Left ventricle myocardium inferior (tissue), 1 donor: ENCODE results near the gene IFITM10. TPM values are rescaled to one million over a fixed set of nuclear protein-coding genes. Genes with fewer than 3 reads are reported as not detected.
A peak's percentile ranks its signal among the peaks of the same experiment; 100 is the strongest.

ENCODE experiments used
- DNase-seq: peaks from one replicate; pipeline ENCODE4 v3.0.0-alpha.2; 2020
- H3K27ac ChIP-seq: fragments of 200-600 bp; replicated peaks from 2 replicates; pipeline ENCODE4 v1.8.0; 2021
- H3K27me3 ChIP-seq: fragments of 200-600 bp; 2 replicates; pipeline ENCODE4 v1.8.0; 2021; ENCODE audit warnings: low read depth
- H3K36me3 ChIP-seq: fragments of 200-600 bp; 2 replicates; pipeline ENCODE4 v1.8.0; 2021
- H3K4me1 ChIP-seq: fragments of 200-600 bp; 2 replicates; pipeline ENCODE4 v1.8.0; 2021
- H3K4me3 ChIP-seq: fragments of 200-600 bp; 2 replicates; pipeline ENCODE4 v1.8.0; 2021; ENCODE audit warnings: mild to moderate bottlenecking, moderate library complexity
- H3K9me3 ChIP-seq: fragments of 200-600 bp; replicated peaks from 2 replicates; pipeline ENCODE4 v1.8.0; 2021
- intact Hi-C: fragments of 100-400 bp; cut with micrococcal nuclease; formaldehyde crosslinking; loops from one replicate; pipeline ENCODE4 v1.11.0; 2022
- total RNA-seq: library from RNA; stranded (reverse); fragmentation: NEBNext Ultra II Directional; extraction: Animal tissue kit (Norgen Biotek cat#: 25700); gene quantifications from one replicate; pipeline ENCODE4 v1.2.1, GENCODE V29; 2021
- TF ChIP-seq, protein P1 (sequence below): fragments of 200-600 bp; IDR thresholded peaks from 2 replicates; pipeline ENCODE4 v1.8.0; 2021; ENCODE audit warnings: antibody characterized with exemption, mild to moderate bottlenecking, borderline replicate concordance
- donor health status: DM: no; HTN: yes; CAD: no; lungs with severe emphysema.

Gene IFITM10
- total RNA-seq, 1 donor from 2014 or later = 0.58 TPM

- intact Hi-C loops = no loop called here
- Histone ChIP-seq H3K36me3 (no peaks in the 10 kb centered on the region), H3K9me3 (no peaks in the 10 kb centered on the region), H3K27me3 (peaks cover 80% of the 10 kb centered on the region), H3K4me3 (no peak overlapping the region), H3K27ac (no peak overlapping the region), H3K4me1 (no peaks in the 10 kb centered on the region)
- DNase-seq = no peak
- TF ChIP-seq, protein P1, sequence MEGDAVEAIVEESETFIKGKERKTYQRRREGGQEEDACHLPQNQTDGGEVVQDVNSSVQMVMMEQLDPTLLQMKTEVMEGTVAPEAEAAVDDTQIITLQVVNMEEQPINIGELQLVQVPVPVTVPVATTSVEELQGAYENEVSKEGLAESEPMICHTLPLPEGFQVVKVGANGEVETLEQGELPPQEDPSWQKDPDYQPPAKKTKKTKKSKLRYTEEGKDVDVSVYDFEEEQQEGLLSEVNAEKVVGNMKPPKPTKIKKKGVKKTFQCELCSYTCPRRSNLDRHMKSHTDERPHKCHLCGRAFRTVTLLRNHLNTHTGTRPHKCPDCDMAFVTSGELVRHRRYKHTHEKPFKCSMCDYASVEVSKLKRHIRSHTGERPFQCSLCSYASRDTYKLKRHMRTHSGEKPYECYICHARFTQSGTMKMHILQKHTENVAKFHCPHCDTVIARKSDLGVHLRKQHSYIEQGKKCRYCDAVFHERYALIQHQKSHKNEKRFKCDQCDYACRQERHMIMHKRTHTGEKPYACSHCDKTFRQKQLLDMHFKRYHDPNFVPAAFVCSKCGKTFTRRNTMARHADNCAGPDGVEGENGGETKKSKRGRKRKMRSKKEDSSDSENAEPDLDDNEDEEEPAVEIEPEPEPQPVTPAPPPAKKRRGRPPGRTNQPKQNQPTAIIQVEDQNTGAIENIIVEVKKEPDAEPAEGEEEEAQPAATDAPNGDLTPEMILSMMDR = no peak
These were observed 22.1 kb downstream of the IFITM10 start for GRCh38 chr11:1728301-1728700.

DNA sequence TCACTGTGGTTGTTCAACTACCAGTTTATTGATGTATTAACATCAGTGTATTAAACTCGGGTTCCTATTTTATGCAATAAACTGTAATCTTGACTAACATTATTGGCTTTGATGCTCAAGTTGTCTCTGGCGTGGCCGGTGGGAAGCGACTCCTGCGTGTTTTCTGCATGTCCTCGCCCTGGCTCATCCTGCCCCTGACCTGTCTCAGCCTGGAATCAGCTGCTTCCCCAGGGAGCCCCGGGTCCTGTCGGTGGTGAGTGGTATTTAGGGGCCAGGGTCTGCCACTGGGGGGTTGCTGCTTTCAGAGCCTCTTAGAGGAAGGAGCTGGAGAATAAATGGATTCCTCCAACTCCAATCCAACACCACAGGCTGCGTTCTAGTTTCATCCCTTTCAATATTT is 22.5 kb downstream of the IFITM10 start:
- intact Hi-C loops = no loop called here
- Histone ChIP-seq H3K27ac (no peak overlapping the region), H3K9me3 (no peaks in the 10 kb centered on the region), H3K4me1 (no peaks in the 10 kb centered on the region), H3K27me3 (peaks cover 79% of the 10 kb centered on the region), H3K36me3 (no peaks in the 10 kb centered on the region), H3K4me3 (no peak overlapping the region)
- TF ChIP-seq, protein P1 = no peak
- no peak for DNase-seq

DNA sequence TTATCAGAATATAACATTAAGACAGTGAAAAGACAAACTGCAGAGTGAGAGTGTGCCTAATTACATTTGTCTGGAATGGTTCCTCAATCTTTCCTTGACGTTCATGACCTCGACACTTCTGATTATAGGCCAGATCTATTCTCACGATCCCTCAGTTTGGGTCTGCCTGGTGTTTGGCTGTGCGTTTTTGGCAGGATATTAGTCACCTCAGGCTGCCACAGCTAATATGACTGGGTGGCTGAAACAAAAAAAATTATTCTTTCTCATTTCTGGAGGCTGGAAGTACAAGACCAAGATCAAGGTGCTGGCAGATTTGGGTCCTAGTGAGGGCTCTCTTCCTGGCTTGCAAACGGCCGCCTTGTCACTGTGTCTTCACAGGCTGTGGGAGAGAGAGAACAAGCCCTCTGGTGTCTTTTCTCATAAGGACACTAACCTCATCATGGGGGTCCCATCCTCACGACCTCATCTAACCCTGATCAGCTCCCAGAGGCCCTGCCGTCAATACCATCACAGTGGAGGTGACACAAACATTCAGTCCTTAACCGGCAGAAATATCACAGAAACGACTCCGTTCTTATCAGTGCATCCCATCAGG is 23.2 kb downstream of the IFITM10 start:
- Histone ChIP-seq H3K36me3 (no peaks in the 10 kb centered on the region), H3K27me3 (peaks cover 74% of the 10 kb centered on the region), H3K4me3 (no peak overlapping the region), H3K9me3 (no peaks in the 10 kb centered on the region), H3K4me1 (no peaks in the 10 kb centered on the region), H3K27ac (no peak overlapping the region)
- DNase-seq = no peak
- TF ChIP-seq, protein P1 = no peak
- intact Hi-C loops = no loop called here

- Histone ChIP-seq H3K27me3 (peaks cover 28% of the 10 kb centered on the region), H3K36me3 (no peaks in the 10 kb centered on the region), H3K27ac (no peak overlapping the region), H3K4me1 (peaks cover 7% of the 10 kb centered on the region), H3K9me3 (no peaks in the 10 kb centered on the region), H3K4me3 (no peak overlapping the region)
- TF ChIP-seq, protein P1 = no peak
- no peak for DNase-seq
- intact Hi-C loops = no loop called here
These were observed 30.6 kb downstream of the IFITM10 start for GRCh38 chr11:1719781-1720180.

GRCh38 chr11:1718326-1718725 is 32.1 kb downstream of the IFITM10 start:
- Histone ChIP-seq H3K36me3 (no peaks in the 10 kb centered on the region), H3K4me1 (peaks cover 7% of the 10 kb centered on the region), H3K27me3 (peaks cover 23% of the 10 kb centered on the region), H3K9me3 (no peaks in the 10 kb centered on the region), H3K27ac (peak overlapping the region; percentile 74), H3K4me3 (no peak overlapping the region)
- intact Hi-C loops = no loop called here
- DNase-seq = no peak
- TF ChIP-seq, protein P1 = no peak

GRCh38 chr11:1717745-1718144 is 32.6 kb downstream of the IFITM10 start:
- Histone ChIP-seq H3K27me3 (peaks cover 23% of the 10 kb centered on the region), H3K27ac (peak overlapping the region; percentile 74), H3K36me3 (no peaks in the 10 kb centered on the region), H3K4me1 (peaks cover 7% of the 10 kb centered on the region), H3K4me3 (no peak overlapping the region), H3K9me3 (no peaks in the 10 kb centered on the region)
- intact Hi-C loops = no loop called here
- TF ChIP-seq, protein P1 = no peak
- DNase-seq = peak; percentile 59
